H1 (cell line): ENCODE measurements around the gene SPAG5. TPM values are rescaled to one million over a fixed set of nuclear protein-coding genes. Genes with fewer than 3 reads are reported as not detected.

ENCODE experiments used
- CTCF ChIA-PET: fragments of 300-600 bp; sonication (Branson Sonifier 250); formaldehyde crosslinking; loops from one replicate; lab custom pipeline; 2021; ENCODE audit not compliant: partially characterized antibody; lab: Charles Lee
- POLR2A ChIA-PET: fragments of 300-600 bp; sonication (Branson Sonifier 250); formaldehyde crosslinking; loops from one replicate; lab custom pipeline; 2021; ENCODE audit warnings: inconsistent platforms; ENCODE audit not compliant: partially characterized antibody; lab: Charles Lee
- DNase-seq, 2 experiments: peaks; one replicate each; pipeline versions ENCODE4 v3.0.0 to v3.0.0-alpha.2; 2010 to 2022; ENCODE audit warnings: low spot score in 2 of 2, low read depth in 1 of 2, mixed read lengths in 1 of 2
- FAIRE-seq: peaks from 2 replicates; lab custom pipeline; 2011; peaks lifted over from hg19 to GRCh38; lab: Jason Lieb, UNC
- H2AFZ ChIP-seq: 2 replicates; pipeline ENCODE4 v1.8.1; 2012; ENCODE audit warnings: low read length, inconsistent platforms
- H2AK5ac ChIP-seq: 2 replicates; pipeline ENCODE4 v1.6.1; 2013; ENCODE audit warnings: low read depth, low read length
- H2BK120ac ChIP-seq: replicated peaks from 2 replicates; pipeline ENCODE3; 2013; ENCODE audit warnings: low read depth, low read length, inconsistent platforms
- H2BK12ac ChIP-seq: 2 replicates; pipeline ENCODE4 v1.6.1; 2013; ENCODE audit warnings: low read depth, low read length
- H2BK15ac ChIP-seq: 2 replicates; pipeline ENCODE4 v1.6.1; 2013; ENCODE audit warnings: low read length
- H2BK20ac ChIP-seq: 2 replicates; pipeline ENCODE4 v1.6.1; 2013; ENCODE audit warnings: low read length
- H2BK5ac ChIP-seq: 2 replicates; pipeline ENCODE4 v1.6.1; 2013; ENCODE audit warnings: low read depth, low read length
- H3K14ac ChIP-seq: 2 replicates; pipeline ENCODE4 v1.6.1; 2013; ENCODE audit warnings: inconsistent platforms; ENCODE audit not compliant: insufficient read length
- H3K18ac ChIP-seq: 2 replicates; pipeline ENCODE4 v1.6.1; 2013; ENCODE audit warnings: low read length; ENCODE audit errors: extremely low read depth
- H3K23ac ChIP-seq: 2 replicates; pipeline ENCODE4 v1.6.1; 2013; ENCODE audit warnings: inconsistent platforms; ENCODE audit not compliant: insufficient read length
- H3K23me2 ChIP-seq: 2 replicates; pipeline ENCODE4 v1.6.1; 2013; ENCODE audit warnings: low read depth, low read length
- H3K27ac ChIP-seq: 2 replicates; pipeline ENCODE4 v1.6.1; 2011; ENCODE audit warnings: low read depth, low read length, inconsistent platforms
- H3K27me3 ChIP-seq, 4 experiments: replicated peaks in 1 of 4; 1 replicate in 1 of 4; 2 replicates in 3 of 4; pipeline versions ENCODE4 v1.6.1 to v1.8.1; 2011 to 2013; ENCODE audit warnings: low read length in 3 of 4, mild to moderate bottlenecking in 3 of 4, inconsistent platforms in 2 of 4, mixed read lengths in 2 of 4, moderate library complexity in 1 of 4; ENCODE audit not compliant: control insufficient read depth in 3 of 4, insufficient read depth in 3 of 4; ENCODE audit errors: extremely low read depth in 1 of 4
- H3K36me3 ChIP-seq, 4 experiments: 2 replicates each; pipeline versions ENCODE4 v1.6.1 to v1.8.1; 2011 to 2013; ENCODE audit warnings: mild to moderate bottlenecking in 4 of 4, low read length in 3 of 4, moderate library complexity in 2 of 4, control low read depth in 1 of 4, inconsistent platforms in 1 of 4; ENCODE audit not compliant: insufficient read depth in 4 of 4, control insufficient read depth in 2 of 4
- H3K4ac ChIP-seq: replicated peaks from 2 replicates; pipeline ENCODE3; 2013; ENCODE audit warnings: low read length, low read depth, mixed read lengths, inconsistent platforms; ENCODE audit not compliant: insufficient read length
- H3K4me1 ChIP-seq, 4 experiments: replicated peaks in 1 of 4; 1 replicate in 1 of 4; 2 replicates in 3 of 4; pipeline versions ENCODE4 v1.6.1 to v1.8.1; 2011 to 2013; ENCODE audit warnings: low read length in 3 of 4, inconsistent platforms in 2 of 4, mixed read lengths in 1 of 4; ENCODE audit not compliant: insufficient read depth in 4 of 4, control insufficient read depth in 3 of 4
- H3K4me2 ChIP-seq, 2 experiments: 2 replicates each; pipeline versions ENCODE4 v1.6.1 to v1.8.1; 2011 to 2013; ENCODE audit warnings: low read depth in 2 of 2, low read length in 2 of 2, control low read depth in 1 of 2, inconsistent platforms in 1 of 2, mild to moderate bottlenecking in 1 of 2; ENCODE audit not compliant: insufficient read depth in 1 of 2
- H3K4me3 ChIP-seq, 4 experiments: fragments of 200-600, 300-600 bp in 1 of 4; sonication (generic), shearing (Covaris generic), sonication (Bioruptor Twin) in 1 of 4; 2 replicates each; pipeline versions ENCODE4 v1.5.1 to v1.8.1; 2011 to 2016; ENCODE audit warnings: low read length in 4 of 4, low read depth in 3 of 4, control low read depth in 2 of 4, inconsistent platforms in 2 of 4, mild to moderate bottlenecking in 2 of 4, mixed read lengths in 1 of 4, moderate library complexity in 1 of 4; ENCODE audit not compliant: insufficient read depth in 2 of 4; ENCODE audit errors: extremely low read depth in 1 of 4
- H3K56ac ChIP-seq: replicated peaks from 2 replicates; pipeline ENCODE3; 2013; ENCODE audit warnings: low read depth, mild to moderate bottlenecking, mixed read lengths, low read length, inconsistent platforms; ENCODE audit not compliant: insufficient read length
- H3K79me1 ChIP-seq: 2 replicates; pipeline ENCODE4 v1.6.1; 2013; ENCODE audit warnings: low read depth, low read length, control low read depth
- H3K79me2 ChIP-seq, 2 experiments: 2 replicates each; pipeline versions ENCODE4 v1.6.1 to v1.8.1; 2012 to 2013; ENCODE audit warnings: low read length in 2 of 2, mild to moderate bottlenecking in 2 of 2, inconsistent platforms in 1 of 2; ENCODE audit not compliant: insufficient read depth in 2 of 2, control insufficient read depth in 1 of 2
- H3K9ac ChIP-seq, 4 experiments: replicated peaks in 1 of 4; 1 replicate in 1 of 4; 2 replicates in 3 of 4; pipeline versions ENCODE4 v1.6.1 to v1.8.1; 2011 to 2013; ENCODE audit warnings: low read depth in 3 of 4, low read length in 3 of 4, control low read depth in 2 of 4, mild to moderate bottlenecking in 2 of 4, moderate library complexity in 2 of 4, inconsistent platforms in 1 of 4; ENCODE audit errors: extremely low read depth in 1 of 4
- H3K9me3 ChIP-seq, 2 experiments: 2 replicates each; pipeline versions ENCODE4 v1.6.1 to v1.8.1; 2012 to 2013; ENCODE audit warnings: mild to moderate bottlenecking in 2 of 2, moderate library complexity in 2 of 2, control low read depth in 1 of 2, inconsistent platforms in 1 of 2, low read depth in 1 of 2, low read length in 1 of 2, mixed read lengths in 1 of 2; ENCODE audit not compliant: insufficient read depth in 2 of 2
- H4K20me1 ChIP-seq, 2 experiments: replicated peaks in 1 of 2; 2 replicates each; pipeline versions ENCODE3 to v1.8.1; 2011 to 2013; ENCODE audit warnings: inconsistent platforms in 2 of 2, low read length in 2 of 2, mild to moderate bottlenecking in 1 of 2; ENCODE audit not compliant: insufficient read depth in 2 of 2, control insufficient read depth in 1 of 2
- H4K5ac ChIP-seq: 2 replicates; pipeline ENCODE4 v1.6.1; 2013; ENCODE audit warnings: low read length, low read depth, mixed read lengths, inconsistent platforms; ENCODE audit not compliant: insufficient read length
- H4K8ac ChIP-seq: 2 replicates; pipeline ENCODE4 v1.8.0; 2013; ENCODE audit warnings: mild to moderate bottlenecking, moderate library complexity, low read length, inconsistent platforms; ENCODE audit not compliant: insufficient read depth; ENCODE audit errors: extremely low read depth
- H4K91ac ChIP-seq: replicated peaks from 2 replicates; pipeline ENCODE3; 2013; ENCODE audit warnings: low read length, mixed read lengths, inconsistent platforms; ENCODE audit not compliant: insufficient read length
- CTBP2 ChIP-seq: IDR thresholded peaks from 2 replicates; pipeline ENCODE4 v1.7.0; 2011; ENCODE audit warnings: borderline replicate concordance, mild to moderate bottlenecking, moderate library complexity, mixed read lengths, low read length; ENCODE audit not compliant: insufficient read depth, insufficient read length
- SIN3A ChIP-seq, 2 experiments: IDR thresholded peaks in 1 of 2; conservative IDR thresholded peaks in 1 of 2; 2 replicates each; pipeline ENCODE4 v1.6.1; 2011 to 2012; ENCODE audit warnings: low read length in 2 of 2, improper control_type of control experiment in 1 of 2, low read depth in 1 of 2, mild to moderate bottlenecking in 1 of 2
- WGBS, 2 experiments: shearing (Covaris generic) in 1 of 2; methylation state at CpG; one replicate each; pipeline versions ENCODE4 v1.1.6 to v1.1.7; 2013 to 2015; ENCODE audit warnings: low lambda C conversion rate in 2 of 2, mixed read lengths in 2 of 2, inconsistent platforms in 1 of 2, low coverage in 1 of 2, missing lambda C conversion rate in 1 of 2; ENCODE audit not compliant: insufficient replicate concordance in 2 of 2, insufficient coverage in 1 of 2, insufficient read length in 1 of 2; ENCODE audit errors: extremely low coverage in 1 of 2, missing lambda C conversion rate in 1 of 2; 5-methylcytosine and 5-hydroxymethylcytosine counted together
- polyA plus RNA-seq, 7 experiments: library from polyadenylated mRNA; depleted of rRNA in 3 of 7; stranded (reverse) in 5 of 7; unstranded in 2 of 7; fragments of >200 nt in 5 of 7; fragments of 200-250 nt in 2 of 7; gene quantifications; 1 replicate in 5 of 7; 2 replicates in 1 of 7; 4 replicates in 1 of 7; pipeline versions ENCODE4 v1.2.1 to v1.2.3, GENCODE V29; 2011 to 2013; ENCODE audit warnings: missing spikeins in 2 of 7, mixed read lengths in 2 of 7
- total RNA-seq: library from RNA; stranded (reverse); fragmentation: NEBNext Ultra II Directional; extraction: Animal tissue kit (Norgen Biotek cat#: 25700); gene quantifications from 2 replicates; pipeline ENCODE4 v1.2.1, GENCODE V29; 2021

The SPAG5 gene
- total and polyA plus RNA-seq, 2 of the 8 experiments (the other 6 are each of a cell fraction or from before 2014, with no cell fraction given): 57.1 to 129 TPM

DNA sequence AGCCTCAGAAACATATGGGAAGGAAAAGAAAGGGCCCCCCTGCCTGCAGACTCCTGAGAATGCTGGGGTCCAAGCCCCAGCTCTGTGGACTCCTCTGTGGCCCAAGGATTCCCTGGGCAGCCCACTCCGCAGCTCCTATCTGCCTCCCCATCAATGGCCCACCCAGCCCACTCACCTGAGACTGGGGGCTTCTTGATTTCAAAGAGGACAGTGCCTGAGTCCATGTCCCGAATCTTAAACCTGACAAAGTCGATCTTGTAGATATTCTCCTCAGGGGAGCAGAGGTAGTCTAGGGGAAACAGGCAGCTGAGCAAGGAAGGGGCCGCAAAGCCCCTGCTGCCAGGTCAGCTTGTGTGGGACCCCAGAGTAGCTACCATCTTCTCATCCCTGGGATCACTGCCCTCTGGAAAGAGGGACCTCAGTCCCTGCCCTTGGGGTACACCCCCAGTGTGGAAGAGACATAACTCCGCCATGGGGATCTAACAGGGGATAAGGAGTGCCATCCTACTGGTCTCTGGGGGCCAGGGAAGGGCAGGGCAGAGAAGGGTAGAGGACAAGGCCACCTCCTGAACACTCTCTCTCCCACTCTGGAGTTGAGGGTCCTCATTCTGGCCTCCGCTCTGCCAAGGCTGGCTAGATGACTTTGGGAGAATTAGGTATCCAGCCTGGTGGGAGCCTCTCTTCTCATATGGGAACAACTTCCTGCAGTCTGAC is 50.3 kb downstream of the SPAG5 start:
- WGBS, 2 experiments: 75% methylated on average over 6 of the region's 6 CpGs; no CpG with 5 or more reads in 1 of the 2 experiments
- no peak for DNase-seq
- H2BK120ac ChIP-seq: no peak overlapping the region

More for the DNA sequence above, 50.3 kb downstream of the SPAG5 start:
- CTCF ChIA-PET: interaction anchor here (0.7 to 18.4 kb wide), 29 partner anchors 8 to 348 kb away, joined by 3 to 547 read pairs (median 4); partner anchors contain the start of genes ALDOC, FOXN1, PIGS and POLDIP2
- TF ChIP-seq CTBP2 (peak; percentile 6), SIN3A (conservative IDR thresholded peaks at IDR 0.05 in 1 of 2, IDR thresholded peaks at IDR 0.05 in 1 of 2; ENCODE audit: low read depth in 1 of 2, low read length in 2 of 2) (no peak)
- Histone ChIP-seq H3K56ac (no peak overlapping the region), H3K9me3 (no peaks in the 10 kb centered on the region), H2BK20ac (no peak overlapping the region), H4K5ac (no peak overlapping the region), H3K4me1 (peaks cover 0 to 16% (median 7%) of the 10 kb centered on the region in 4 experiments; a peak in 5 of 7 replicates), H3K9ac (no peak overlapping the region), H3K23ac (no peak overlapping the region), H3K4me2 (no peak overlapping the region), H3K27me3 (no peaks in the 10 kb centered on the region; a peak in 1 of 7 replicates), H3K4ac (no peak overlapping the region), H3K23me2 (peaks cover 7% of the 10 kb centered on the region; the same call in 1 of the 2 replicates), H4K20me1 (peaks cover 2 to 12% of the 10 kb centered on the region in 2 experiments), H3K79me2 (peaks cover 0 to 10% of the 10 kb centered on the region in 2 experiments; a peak in 1 of 4 replicates), H2AFZ (no peak overlapping the region), H3K36me3 (peaks cover 0 to 9% (median 2%) of the 10 kb centered on the region in 4 experiments; a peak in 4 of 8 replicates), H4K8ac (0 out of 2 replicates have a peak overlapping the region, but pooled peaks have one; percentile 9), H4K91ac (no peak overlapping the region), H3K27ac (no peak overlapping the region), H2BK15ac (no peak overlapping the region), H2AK5ac (no peak overlapping the region), H3K4me3 (no peak overlapping the region), H3K18ac (no peak overlapping the region), H2BK5ac (no peak overlapping the region), H3K14ac (no peak overlapping the region), H2BK12ac (no peak overlapping the region), H3K79me1 (peaks cover 7% of the 10 kb centered on the region)
- POLR2A ChIA-PET: interaction anchor here (1.3 kb wide), 1 partner anchor 184 kb away, joined by 3 read pairs; no protein-coding TSS in a partner anchor
- no peak for FAIRE-seq
